ENCODE results near the gene CCT6A.
"Not testable (repeated sequence)": the region's sequence is repeated elsewhere in the genome, so short reads cannot be mapped to it uniquely, and the experiment has no call there.

Gene CCT6A

DNA sequence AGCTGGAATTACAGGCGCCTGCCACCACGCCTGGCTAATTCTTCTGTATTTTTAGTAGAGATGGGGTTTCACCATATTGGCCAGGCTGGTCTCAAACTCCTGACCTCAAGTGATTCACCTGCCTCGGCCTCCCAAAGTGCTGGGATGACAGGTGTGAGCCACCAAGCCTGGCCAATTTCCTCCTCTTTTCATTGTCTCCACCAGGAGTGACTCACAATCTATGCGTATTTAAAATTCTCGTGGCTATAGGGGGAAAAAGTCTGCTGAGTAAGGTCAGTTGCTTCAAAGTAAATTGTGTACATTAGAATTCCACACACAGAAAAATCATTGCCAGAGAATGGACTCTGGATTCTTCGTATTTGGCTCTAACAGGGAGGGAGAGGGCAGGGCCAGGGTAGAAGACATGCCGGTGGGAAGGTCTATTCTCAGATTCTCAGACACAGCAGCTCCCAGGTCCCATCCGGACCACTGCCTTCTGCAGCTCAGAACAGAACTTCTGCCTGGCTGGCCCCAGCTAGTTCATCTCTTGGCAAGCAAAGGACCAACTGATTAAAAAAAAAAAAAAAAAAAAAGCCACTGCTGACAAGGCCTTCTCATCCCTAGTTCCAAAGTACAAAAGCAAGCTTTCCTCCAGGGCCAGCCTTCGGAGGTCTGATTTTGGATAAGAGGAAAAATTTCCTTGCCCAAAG lies 22.5 kb upstream of the CCT6A start:
- no peak for TF ChIP-seq POLR2A (IDR thresholded peaks at IDR 0.05; ENCODE audit: low read depth, low read length)
- no peak for TF ChIP-seq POLR2AphosphoS5 (IDR thresholded peaks at IDR 0.05; ENCODE audit: low read depth, low read length)
- TF ChIP-seq PAX5 (IDR thresholded peaks at IDR 0.05; ENCODE audit: insufficient read depth, low read length, severe bottlenecking): no peak
- no peak for TF ChIP-seq SPI1 (IDR thresholded peaks at IDR 0.05; ENCODE audit: low read depth, low read length)
- no peak for TF ChIP-seq POU2F2 (IDR thresholded peaks at IDR 0.05; ENCODE audit: low read depth, low read length)
- TF ChIP-seq TAF1 (IDR thresholded peaks at IDR 0.05; ENCODE audit: low read depth, low read length): no peak
- FAIRE-seq (no peak), DNase-seq (ENCODE audit: insufficient read length, low spot score) (no peak)

DNA sequence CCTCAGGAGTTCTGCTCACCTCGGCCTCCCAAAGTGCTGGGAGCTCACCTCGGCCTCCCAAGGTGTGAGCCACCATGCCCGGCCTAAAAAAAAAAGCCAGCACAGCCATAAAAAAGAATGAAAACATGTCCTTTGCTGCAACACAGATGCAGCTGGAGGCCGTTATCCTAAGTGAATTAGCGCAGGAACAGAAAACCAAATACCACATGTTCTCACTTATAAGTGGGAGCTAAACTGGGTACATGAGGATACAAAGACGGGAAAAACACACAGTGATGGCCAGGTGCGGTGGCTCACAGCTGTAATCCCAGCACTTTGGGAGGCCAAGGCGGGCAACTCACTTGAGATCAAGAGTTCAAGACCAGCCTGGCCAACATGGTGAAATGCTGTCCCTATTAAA lies 21.2 kb upstream of the CCT6A start:
- DNase-seq (ENCODE audit: insufficient read length, low spot score): no peak
- FAIRE-seq: no peak
- no peak for TF ChIP-seq SPI1 (IDR thresholded peaks at IDR 0.05; ENCODE audit: low read depth, low read length)
- TF ChIP-seq POLR2AphosphoS5 (IDR thresholded peaks at IDR 0.05; ENCODE audit: low read depth, low read length): no peak
- no peak for TF ChIP-seq TAF1 (IDR thresholded peaks at IDR 0.05; ENCODE audit: low read depth, low read length)
- no peak for TF ChIP-seq POLR2A (IDR thresholded peaks at IDR 0.05; ENCODE audit: low read depth, low read length)
- TF ChIP-seq PAX5 (IDR thresholded peaks at IDR 0.05; ENCODE audit: insufficient read depth, low read length, severe bottlenecking): no peak
- no peak for TF ChIP-seq POU2F2 (IDR thresholded peaks at IDR 0.05; ENCODE audit: low read depth, low read length)

DNA sequence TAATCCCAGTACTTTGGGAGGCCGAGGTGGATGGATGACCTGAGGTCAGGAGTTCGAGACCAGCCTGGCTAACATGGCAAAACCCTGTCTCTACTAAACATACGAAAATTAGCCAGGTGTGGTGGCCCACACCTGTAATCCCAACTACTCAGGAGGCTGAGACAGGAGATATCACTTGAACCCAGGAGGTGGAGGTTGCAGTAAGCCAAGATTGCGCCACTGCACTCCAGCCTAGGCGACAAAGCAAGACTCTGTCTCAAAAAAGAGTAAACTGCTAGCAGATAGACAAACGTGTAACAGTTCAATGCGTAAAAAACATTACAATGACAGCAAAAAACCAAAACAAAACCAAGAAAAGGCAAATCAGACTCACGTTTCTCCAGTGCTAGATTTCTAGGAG lies 20.0 kb upstream of the CCT6A start:
- not testable (repeated sequence) for DNase-seq (ENCODE audit: insufficient read length, low spot score); FAIRE-seq

DNA sequence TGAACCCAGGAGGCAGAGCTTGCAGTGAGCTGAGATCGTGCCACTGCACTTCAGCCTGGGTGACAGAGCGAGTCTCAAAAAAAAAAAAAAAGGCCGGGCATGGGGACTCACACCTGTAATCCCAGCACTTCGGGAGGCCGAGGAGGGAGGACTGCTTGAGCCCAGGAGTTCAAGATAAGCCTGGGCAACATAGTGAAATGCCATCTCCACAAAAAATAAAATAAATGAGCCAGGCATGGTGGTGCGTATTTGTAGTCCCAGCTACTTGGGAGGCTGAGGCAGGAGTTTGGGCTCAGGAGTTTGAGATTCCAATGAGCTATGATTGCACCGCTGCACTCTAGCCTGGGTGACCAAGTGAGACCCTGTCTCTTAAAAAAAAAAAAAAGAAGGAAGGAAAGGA lies 19.0 kb upstream of the CCT6A start:
- FAIRE-seq; DNase-seq (ENCODE audit: insufficient read length, low spot score): not testable (repeated sequence)

DNA sequence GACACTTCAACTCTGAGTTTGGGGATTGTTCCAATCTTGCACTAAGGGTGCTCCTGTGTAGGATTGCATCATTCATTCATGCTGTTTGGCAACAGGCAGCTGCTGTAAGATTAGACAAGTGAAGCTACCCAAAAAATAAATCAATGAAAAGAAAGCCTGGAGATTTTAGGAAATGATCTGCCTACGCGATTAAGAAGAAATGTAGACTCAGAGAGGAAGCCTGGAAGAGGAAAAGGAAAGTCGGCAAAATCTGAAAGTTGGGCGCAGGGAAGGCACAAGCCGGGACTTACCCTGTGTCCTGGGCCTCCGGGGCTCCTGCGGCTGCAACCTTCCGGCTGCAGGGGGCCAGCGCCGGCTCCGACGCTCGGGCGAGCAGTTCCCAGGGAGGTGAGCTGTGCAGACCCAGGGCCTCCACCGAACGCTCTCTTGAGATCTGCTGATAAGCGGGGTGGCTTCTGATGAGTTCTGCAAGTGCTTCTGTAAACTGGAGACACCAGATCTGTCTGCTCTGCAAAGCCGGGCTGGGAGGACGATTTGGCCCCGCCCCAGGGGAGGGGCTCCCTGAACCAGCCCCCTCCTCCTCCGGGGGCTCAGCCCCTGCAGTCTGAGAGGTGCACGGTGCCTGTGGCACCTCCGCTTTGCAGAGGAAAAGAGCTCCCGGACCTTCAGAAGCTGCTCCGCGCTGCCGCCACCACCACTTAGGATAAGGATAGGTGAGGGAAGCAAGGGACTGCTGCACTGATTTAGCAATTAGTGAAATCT lies 17.7 kb upstream of the CCT6A start:
- 0 out of 2 replicates have a peak, but pooled peaks have one; percentile 41 for TF ChIP-seq POLR2AphosphoS5 (IDR thresholded peaks at IDR 0.05; ENCODE audit: low read depth, low read length)
- TF ChIP-seq TAF1 (IDR thresholded peaks at IDR 0.05; ENCODE audit: low read depth, low read length): no peak
- FAIRE-seq (peak; percentile 82), DNase-seq (ENCODE audit: insufficient read length, low spot score) (peak; percentile 73)

DNA sequence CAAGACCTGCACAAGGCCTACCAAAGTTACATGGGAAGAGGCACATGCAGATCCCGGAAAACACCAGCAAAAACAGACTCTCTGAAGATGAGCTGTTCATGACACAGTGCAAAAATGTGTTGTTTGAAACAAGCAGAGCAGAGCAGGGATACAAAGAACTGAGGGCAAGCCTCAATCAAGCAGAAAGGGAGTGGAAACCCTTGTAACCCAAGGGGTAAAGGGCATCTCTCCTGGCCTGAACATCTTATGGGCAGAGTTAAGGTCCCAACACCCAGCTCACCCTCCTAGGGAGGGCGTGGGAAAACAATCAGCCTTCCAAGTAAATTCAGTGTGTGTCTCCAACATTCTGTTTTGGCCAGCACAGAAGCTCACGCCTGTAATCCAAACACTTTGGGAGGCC lies 10.8 kb upstream of the CCT6A start:
- TF ChIP-seq TAF1 (IDR thresholded peaks at IDR 0.05; ENCODE audit: low read depth, low read length): no peak
- TF ChIP-seq POU2F2 (IDR thresholded peaks at IDR 0.05; ENCODE audit: low read depth, low read length): no peak
- TF ChIP-seq POLR2A (IDR thresholded peaks at IDR 0.05; ENCODE audit: low read depth, low read length): no peak
- TF ChIP-seq SPI1 (IDR thresholded peaks at IDR 0.05; ENCODE audit: low read depth, low read length): no peak
- no peak for TF ChIP-seq PAX5 (IDR thresholded peaks at IDR 0.05; ENCODE audit: insufficient read depth, low read length, severe bottlenecking)
- TF ChIP-seq POLR2AphosphoS5 (IDR thresholded peaks at IDR 0.05; ENCODE audit: low read depth, low read length): no peak
- FAIRE-seq (no peak), DNase-seq (ENCODE audit: insufficient read length, low spot score) (no peak)

DNA sequence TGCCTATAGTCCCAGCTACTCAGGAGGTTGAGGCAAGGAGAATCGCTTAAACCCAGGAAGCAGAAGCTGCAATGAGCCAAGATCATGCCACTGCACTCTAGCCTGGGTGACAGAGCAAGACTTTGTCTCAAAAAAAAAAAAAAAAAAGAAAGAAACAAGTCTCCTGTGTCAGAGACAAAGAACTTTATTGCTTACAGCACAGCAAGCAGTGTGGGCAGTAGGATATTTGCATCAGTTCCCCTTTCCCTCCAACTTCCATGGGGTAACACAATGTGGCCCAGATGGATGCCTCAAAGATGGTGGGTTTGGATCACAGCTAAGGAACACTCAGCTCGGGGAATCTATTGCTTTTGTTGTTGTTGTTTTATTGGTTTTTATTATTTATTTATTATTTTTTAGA lies 5.8 kb upstream of the CCT6A start:
- DNase-seq (ENCODE audit: insufficient read length, low spot score); FAIRE-seq: not testable (repeated sequence)
- peak; percentile 12; the same call in 1 of the 2 replicates for TF ChIP-seq SPI1 (IDR thresholded peaks at IDR 0.05; ENCODE audit: low read depth, low read length)

DNA sequence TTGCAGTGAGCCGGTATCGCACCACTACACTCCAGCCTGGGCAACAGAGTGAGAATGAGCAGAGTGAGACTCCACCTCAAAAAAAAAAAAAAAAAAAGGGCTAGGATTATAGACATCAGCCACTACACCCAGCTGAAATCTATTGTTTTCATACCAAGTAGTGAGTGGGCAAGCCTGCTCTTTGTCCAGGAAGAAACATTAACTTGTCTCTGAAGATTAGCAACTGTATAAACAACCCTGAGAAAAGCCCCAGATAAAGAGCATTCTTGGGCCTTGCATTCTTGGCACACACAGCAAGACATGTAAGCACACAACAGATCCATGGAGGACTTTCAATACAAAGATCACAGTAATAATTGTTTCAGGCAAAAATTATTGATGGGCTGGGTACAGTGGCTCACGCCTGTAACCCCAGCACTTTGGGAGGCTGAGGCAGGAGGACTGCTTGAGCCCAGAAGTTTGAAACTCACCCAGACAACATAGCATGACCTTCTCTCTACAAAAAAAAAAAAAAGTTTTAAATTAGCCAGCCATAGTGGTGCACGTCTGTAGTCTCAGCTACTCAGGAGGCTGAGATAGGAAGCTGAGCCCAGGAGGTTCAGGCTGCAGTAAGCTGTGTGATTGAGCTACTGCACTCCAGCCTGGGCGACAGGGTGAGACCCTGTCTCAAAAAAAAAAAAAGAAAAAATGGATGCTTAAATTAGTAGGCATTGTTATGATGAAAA lies 4.7 kb upstream of the CCT6A start:
- FAIRE-seq (no peak), DNase-seq (ENCODE audit: insufficient read length, low spot score) (no peak)
- TF ChIP-seq TAF1 (IDR thresholded peaks at IDR 0.05; ENCODE audit: low read depth, low read length): no peak
- TF ChIP-seq PAX5 (IDR thresholded peaks at IDR 0.05; ENCODE audit: insufficient read depth, low read length, severe bottlenecking): no peak
- TF ChIP-seq POLR2AphosphoS5 (IDR thresholded peaks at IDR 0.05; ENCODE audit: low read depth, low read length): no peak
- TF ChIP-seq POLR2A (IDR thresholded peaks at IDR 0.05; ENCODE audit: low read depth, low read length): no peak
- TF ChIP-seq POU2F2 (IDR thresholded peaks at IDR 0.05; ENCODE audit: low read depth, low read length): no peak
- TF ChIP-seq SPI1 (IDR thresholded peaks at IDR 0.05; ENCODE audit: low read depth, low read length): no peak

DNA sequence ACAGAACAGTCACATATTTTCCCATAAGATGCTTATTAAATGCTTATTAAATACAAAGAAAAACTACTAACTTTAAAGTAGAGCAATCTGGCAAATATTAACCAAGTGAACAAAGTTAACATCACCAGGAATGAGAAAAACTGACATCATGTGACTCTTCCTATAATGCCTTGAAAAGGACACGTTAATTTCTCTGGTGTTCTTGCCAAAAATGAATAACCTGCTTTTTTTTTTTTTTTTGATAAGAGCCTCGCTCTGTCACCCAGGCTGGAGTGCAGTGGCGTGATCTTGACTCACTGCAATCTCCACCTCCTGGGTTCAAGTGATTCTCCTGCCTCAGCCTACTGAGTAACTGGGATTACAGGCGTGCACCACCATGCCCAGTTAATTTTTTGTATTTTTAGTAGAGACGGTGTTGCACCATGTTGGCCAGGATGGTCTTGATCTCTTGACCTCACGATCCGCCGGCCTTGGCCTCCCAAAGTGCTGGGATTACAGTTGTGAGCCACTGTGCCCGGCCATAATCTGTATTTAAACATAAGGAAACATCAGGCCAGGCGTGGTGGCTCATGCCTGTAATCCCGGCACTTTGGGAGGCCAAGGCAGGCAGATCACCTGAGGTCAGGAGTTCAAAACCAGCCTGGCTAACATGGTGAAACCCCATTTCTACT lies 4.0 kb upstream of the CCT6A start:
- not testable (repeated sequence) for FAIRE-seq; DNase-seq (ENCODE audit: insufficient read length, low spot score)

DNA sequence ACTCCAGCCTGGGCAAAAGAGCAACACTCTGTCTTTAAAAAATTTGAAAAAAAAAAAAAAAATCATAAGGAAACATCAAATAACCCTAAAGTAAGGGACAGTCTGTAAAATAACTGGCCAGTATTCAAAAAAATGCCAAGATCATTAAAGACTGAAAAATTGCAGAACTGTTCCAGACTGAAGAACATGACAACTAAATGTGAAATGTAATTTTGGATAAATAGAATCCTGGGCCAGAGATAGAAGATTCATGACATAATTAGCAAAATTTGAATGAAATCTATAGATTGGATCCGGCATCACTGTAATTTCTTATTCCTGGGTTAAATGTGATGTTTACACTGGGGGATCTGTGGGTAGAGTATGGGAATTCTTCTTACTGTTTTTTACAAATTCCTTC lies 3.3 kb upstream of the CCT6A start:
- no peak for TF ChIP-seq POLR2A (IDR thresholded peaks at IDR 0.05; ENCODE audit: low read depth, low read length)
- TF ChIP-seq TAF1 (IDR thresholded peaks at IDR 0.05; ENCODE audit: low read depth, low read length): no peak
- no peak for TF ChIP-seq POU2F2 (IDR thresholded peaks at IDR 0.05; ENCODE audit: low read depth, low read length)
- no peak for TF ChIP-seq POLR2AphosphoS5 (IDR thresholded peaks at IDR 0.05; ENCODE audit: low read depth, low read length)
- no peak for TF ChIP-seq SPI1 (IDR thresholded peaks at IDR 0.05; ENCODE audit: low read depth, low read length)
- no peak for TF ChIP-seq PAX5 (IDR thresholded peaks at IDR 0.05; ENCODE audit: insufficient read depth, low read length, severe bottlenecking)
- no peak for DNase-seq (ENCODE audit: insufficient read length, low spot score)
- FAIRE-seq: no peak

DNA sequence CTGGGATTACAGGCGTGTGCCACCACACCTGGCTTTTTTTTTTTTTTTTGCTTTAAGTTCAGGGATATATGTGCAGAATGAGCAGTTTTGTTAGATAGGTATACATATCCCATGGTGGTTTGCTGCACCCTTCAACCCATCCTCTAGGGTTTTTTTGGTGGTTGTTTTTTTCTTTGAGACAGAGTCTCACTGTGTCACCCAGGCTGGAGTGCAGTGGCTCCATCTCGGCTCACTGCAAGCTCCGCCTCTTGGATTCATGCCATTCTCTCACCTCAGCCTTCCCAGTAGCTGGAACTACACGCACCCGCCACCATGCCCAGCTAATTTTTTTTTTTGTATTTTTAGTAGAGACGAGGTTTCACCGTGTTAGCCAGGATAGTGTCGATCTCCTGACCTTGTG lies 2.8 kb upstream of the CCT6A start:
- FAIRE-seq; DNase-seq (ENCODE audit: insufficient read length, low spot score): not testable (repeated sequence)

All from GM12891 (cell line).